Skeletal muscle satellite cell (primary cell): Measurements from ENCODE around the gene ATG2B.
"Not testable (repeated sequence)": the region's sequence is repeated elsewhere in the genome, so short reads cannot be mapped to it uniquely, and the experiment has no call there.

Experiments used
- H3K27me3 ChIP-seq: 2 replicates; pipeline ENCODE4 v1.7.0; 2013; ENCODE audit warnings: low read length; ENCODE audit not compliant: control insufficient read depth, insufficient read depth
- H3K36me3 ChIP-seq: 2 replicates; pipeline ENCODE4 v1.7.0; 2013; ENCODE audit warnings: mild to moderate bottlenecking, control low read depth, low read length; ENCODE audit not compliant: insufficient read depth
- H3K4me1 ChIP-seq: 2 replicates; pipeline ENCODE4 v1.7.0; 2013; ENCODE audit warnings: low read length; ENCODE audit not compliant: control insufficient read depth, insufficient read depth
- H3K4me2 ChIP-seq: 2 replicates; pipeline ENCODE4 v1.7.0; 2013; ENCODE audit warnings: mild to moderate bottlenecking, low read length
- H3K4me3 ChIP-seq: 2 replicates; pipeline ENCODE4 v1.7.0; 2013; ENCODE audit warnings: low read length
- H3K9ac ChIP-seq: 2 replicates; pipeline ENCODE4 v1.7.0; 2013; ENCODE audit warnings: mild to moderate bottlenecking, low read depth, low read length, moderate library complexity
- H3K9me3 ChIP-seq: replicated peaks from 2 replicates; pipeline ENCODE4 v1.7.0; 2013; ENCODE audit warnings: mild to moderate bottlenecking, control low read depth, low read length

Gene ATG2B

GRCh38 chr14:96249029-96249428 is 114.1 kb downstream of the ATG2B start:
- Histone ChIP-seq H3K9me3 (no peaks in the 10 kb centered on the region), H3K27me3 (no peaks in the 10 kb centered on the region), H3K9ac (no peak overlapping the region), H3K4me1 (peaks cover 59% of the 10 kb centered on the region), H3K4me3 (no peak overlapping the region), H3K36me3 (no peaks in the 10 kb centered on the region), H3K4me2 (no peak overlapping the region)

- no peaks in the 10 kb centered on the region for H3K27me3 ChIP-seq
- no peak overlapping the region for H3K9ac ChIP-seq
- H3K4me1 ChIP-seq: peaks cover 39% of the 10 kb centered on the region
- no peaks in the 10 kb centered on the region for H3K36me3 ChIP-seq
- H3K9me3 ChIP-seq: no peaks in the 10 kb centered on the region
- no peak overlapping the region for H3K4me2 ChIP-seq
- H3K4me3 ChIP-seq: no peak overlapping the region
Observed at GRCh38 chr14:96247031-96247430, 116.1 kb downstream of the ATG2B start.

- Histone ChIP-seq H3K36me3 (no peaks in the 10 kb centered on the region), H3K9me3 (no peaks in the 10 kb centered on the region), H3K4me3 (no peak overlapping the region), H3K27me3 (no peaks in the 10 kb centered on the region), H3K4me2 (no peak overlapping the region), H3K9ac (no peak overlapping the region), H3K4me1 (peaks cover 33% of the 10 kb centered on the region)
Observed at GRCh38 chr14:96246539-96246847, 116.6 kb downstream of the ATG2B start.

- no peaks in the 10 kb centered on the region for H3K27me3 ChIP-seq
- no peaks in the 10 kb centered on the region for H3K9me3 ChIP-seq
- no peaks in the 10 kb centered on the region for H3K36me3 ChIP-seq
- no peak overlapping the region for H3K4me3 ChIP-seq
- H3K4me1 ChIP-seq: peaks cover 29% of the 10 kb centered on the region
- H3K9ac ChIP-seq: no peak overlapping the region
- H3K4me2 ChIP-seq: no peak overlapping the region
Observed at GRCh38 chr14:96245710-96246538, 117.2 kb downstream of the ATG2B start.

GRCh38 chr14:96245074-96245473 is 118.1 kb downstream of the ATG2B start:
- H3K9ac ChIP-seq: not testable (repeated sequence)

GRCh38 chr14:96243785-96244184 is 119.4 kb downstream of the ATG2B start:
- Histone ChIP-seq H3K4me3 (no peak overlapping the region), H3K27me3 (no peaks in the 10 kb centered on the region), H3K9me3 (no peaks in the 10 kb centered on the region), H3K36me3 (no peaks in the 10 kb centered on the region), H3K4me1 (peaks cover 18% of the 10 kb centered on the region), H3K9ac (no peak overlapping the region), H3K4me2 (no peak overlapping the region)

More at GRCh38 chr14:96245074-96245473, 118.1 kb downstream of the ATG2B start:
- H3K4me1 ChIP-seq: peaks cover 29% of the 10 kb centered on the region
- H3K4me3 ChIP-seq, H3K9me3 ChIP-seq, H3K4me2 ChIP-seq, H3K36me3 ChIP-seq, H3K27me3 ChIP-seq: not testable (repeated sequence)

GRCh38 chr14:96242126-96242525 is 121.0 kb downstream of the ATG2B start:
- Histone ChIP-seq H3K9ac (no peak overlapping the region), H3K27me3 (no peaks in the 10 kb centered on the region), H3K36me3 (no peaks in the 10 kb centered on the region), H3K4me1 (peaks cover 13% of the 10 kb centered on the region), H3K4me2 (no peak overlapping the region), H3K4me3 (no peak overlapping the region), H3K9me3 (no peaks in the 10 kb centered on the region)

- no peak overlapping the region for H3K4me3 ChIP-seq
- H3K27me3 ChIP-seq: peaks cover 3% of the 10 kb centered on the region
- peaks cover under 1% of the 10 kb centered on the region for H3K4me1 ChIP-seq
- no peaks in the 10 kb centered on the region for H3K9me3 ChIP-seq
- no peaks in the 10 kb centered on the region for H3K36me3 ChIP-seq
- H3K9ac ChIP-seq: no peak overlapping the region
- no peak overlapping the region for H3K4me2 ChIP-seq
Observed at GRCh38 chr14:96240641-96241040, 122.5 kb downstream of the ATG2B start.

GRCh38 chr14:96239711-96240141 is 123.4 kb downstream of the ATG2B start:
- Histone ChIP-seq H3K9ac (no peak overlapping the region), H3K36me3 (no peaks in the 10 kb centered on the region), H3K9me3 (no peaks in the 10 kb centered on the region), H3K27me3 (peaks cover 4% of the 10 kb centered on the region), H3K4me3 (no peak overlapping the region), H3K4me1 (peaks cover 1% of the 10 kb centered on the region), H3K4me2 (no peak overlapping the region)

- Histone ChIP-seq H3K9ac (no peak overlapping the region), H3K36me3 (no peaks in the 10 kb centered on the region), H3K27me3 (peaks cover 6% of the 10 kb centered on the region), H3K4me3 (no peak overlapping the region), H3K9me3 (no peaks in the 10 kb centered on the region), H3K4me2 (no peak overlapping the region), H3K4me1 (peaks cover 5% of the 10 kb centered on the region)
Observed at GRCh38 chr14:96238676-96239265, 124.4 kb downstream of the ATG2B start.

- Histone ChIP-seq H3K36me3 (no peaks in the 10 kb centered on the region), H3K4me1 (peaks cover 5% of the 10 kb centered on the region), H3K9me3 (no peaks in the 10 kb centered on the region), H3K9ac (no peak overlapping the region), H3K4me3 (no peak overlapping the region), H3K27me3 (peaks cover 6% of the 10 kb centered on the region), H3K4me2 (no peak overlapping the region)
Observed at GRCh38 chr14:96237641-96238040, 125.5 kb downstream of the ATG2B start.

GRCh38 chr14:96235426-96235825 is 127.7 kb downstream of the ATG2B start:
- no peaks in the 10 kb centered on the region for H3K36me3 ChIP-seq

More at GRCh38 chr14:96235426-96235825, 127.7 kb downstream of the ATG2B start:
- H3K4me1 ChIP-seq: peaks cover 5% of the 10 kb centered on the region
- no peak overlapping the region for H3K4me3 ChIP-seq
- H3K9ac ChIP-seq: no peak overlapping the region
- no peak overlapping the region for H3K4me2 ChIP-seq
- peaks cover 6% of the 10 kb centered on the region for H3K27me3 ChIP-seq
- no peaks in the 10 kb centered on the region for H3K9me3 ChIP-seq
